CD4-positive, alpha-beta T cell treated with Interleukin-21 for 1 hour (primary cell): ENCODE data around the gene ITGA7.
"Not testable (repeated sequence)": the region's sequence is repeated elsewhere in the genome, so short reads cannot be mapped to it uniquely, and the experiment has no call there.

ENCODE experiments used
- DNase-seq: peaks from one replicate; pipeline ENCODE4 v3.0.0-alpha.2; 2020

The ITGA7 gene

DNA sequence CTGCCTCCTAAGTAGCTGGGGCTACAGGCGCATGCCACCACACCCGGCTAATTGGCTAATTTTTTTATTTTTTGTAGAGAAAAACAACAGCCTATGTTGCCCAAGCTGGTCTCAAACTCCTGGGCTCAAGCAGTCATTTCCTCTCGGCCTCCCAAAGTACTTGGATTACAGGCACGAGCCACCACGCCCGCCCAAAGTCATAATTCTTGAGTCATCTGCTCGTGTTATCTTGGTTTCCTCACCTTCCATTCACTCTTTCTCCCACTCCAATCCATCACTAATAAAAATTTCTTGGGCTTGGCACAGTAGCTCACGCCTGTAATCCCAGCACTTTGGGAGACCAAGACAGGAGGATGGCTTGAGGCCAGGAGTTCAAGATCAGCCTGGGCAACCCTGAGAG is 32.0 kb downstream of the ITGA7 start:
- DNase-seq, result no peak

DNA sequence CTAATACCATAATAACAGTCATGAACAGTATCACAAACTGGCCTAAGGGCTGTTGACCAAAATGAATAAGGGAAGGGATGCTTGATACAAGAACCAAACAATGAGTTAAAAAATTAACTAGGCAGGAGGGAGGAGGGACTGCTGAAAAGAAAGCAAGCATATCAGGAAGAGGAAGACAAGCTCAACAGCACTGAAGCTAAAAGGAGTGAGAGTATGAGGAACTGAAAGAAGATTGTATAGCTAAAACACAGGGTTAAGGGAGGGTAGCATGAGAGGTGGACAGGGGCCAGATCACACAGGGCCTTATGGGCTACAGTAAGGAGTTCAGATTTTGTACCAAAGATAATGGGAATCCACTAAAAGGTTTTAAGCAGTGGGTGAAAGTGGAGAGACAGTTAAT is 34.1 kb downstream of the ITGA7 start:
- DNase-seq, result no peak

DNA sequence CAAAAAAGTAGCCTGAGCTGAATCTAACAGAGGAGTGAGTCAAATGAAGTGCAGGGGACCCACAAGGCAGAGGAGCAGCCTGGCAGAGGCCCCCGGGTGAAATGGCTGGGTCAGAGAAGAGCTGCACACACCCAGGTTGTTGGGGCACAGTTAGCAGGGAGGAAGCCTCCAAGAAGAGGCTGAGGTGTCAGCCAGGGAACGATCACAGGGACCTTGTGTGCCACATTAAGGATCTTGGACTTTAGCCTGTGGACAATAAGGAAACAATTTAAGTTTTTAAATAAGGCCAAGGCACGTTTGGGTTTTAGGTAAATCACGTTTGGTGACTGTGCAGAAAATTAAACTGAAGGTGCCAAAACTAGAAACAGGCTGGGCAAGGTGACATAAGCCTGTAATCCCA is 36.0 kb downstream of the ITGA7 start:
- no peak for DNase-seq

DNA sequence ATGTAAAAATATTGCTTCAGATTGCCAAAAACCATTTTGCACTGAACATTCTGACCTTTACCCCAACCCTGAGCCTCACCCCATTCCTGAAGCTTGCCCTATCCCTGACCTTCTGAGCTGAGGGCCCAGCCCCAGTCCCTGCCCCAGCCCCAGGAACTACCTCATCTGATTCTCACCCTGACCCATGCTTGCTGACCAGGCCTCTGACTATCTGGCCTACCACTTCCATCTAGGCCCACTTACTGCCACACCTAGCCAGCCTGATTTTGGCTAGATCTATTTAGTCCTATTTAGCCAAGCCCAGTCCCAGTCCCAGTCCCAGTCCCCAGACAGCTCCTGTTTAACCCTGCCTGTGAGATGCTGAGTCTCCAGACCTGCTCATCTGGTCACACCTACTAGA is 37.4 kb downstream of the ITGA7 start:
- DNase-seq, result no peak

DNA sequence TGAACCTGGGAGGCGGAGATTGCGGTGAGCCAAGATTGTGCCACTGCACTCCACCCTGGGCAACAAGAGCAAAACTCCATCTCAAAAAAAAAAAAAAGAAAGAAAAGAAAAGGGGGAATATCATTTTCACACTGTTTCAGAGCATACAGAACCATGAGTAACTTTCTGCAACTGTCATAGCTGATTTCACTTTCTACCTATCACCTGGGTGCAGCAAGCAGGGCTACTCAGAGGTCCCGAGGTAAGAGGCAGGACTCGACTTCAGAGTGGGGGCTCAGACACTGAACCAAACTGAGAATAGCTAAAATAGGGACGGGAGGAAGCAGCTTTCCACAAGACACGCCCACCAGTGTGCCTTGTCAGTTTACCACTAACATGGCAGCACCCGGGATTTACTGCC is 41.2 kb downstream of the ITGA7 start:
- no peak for DNase-seq

DNA sequence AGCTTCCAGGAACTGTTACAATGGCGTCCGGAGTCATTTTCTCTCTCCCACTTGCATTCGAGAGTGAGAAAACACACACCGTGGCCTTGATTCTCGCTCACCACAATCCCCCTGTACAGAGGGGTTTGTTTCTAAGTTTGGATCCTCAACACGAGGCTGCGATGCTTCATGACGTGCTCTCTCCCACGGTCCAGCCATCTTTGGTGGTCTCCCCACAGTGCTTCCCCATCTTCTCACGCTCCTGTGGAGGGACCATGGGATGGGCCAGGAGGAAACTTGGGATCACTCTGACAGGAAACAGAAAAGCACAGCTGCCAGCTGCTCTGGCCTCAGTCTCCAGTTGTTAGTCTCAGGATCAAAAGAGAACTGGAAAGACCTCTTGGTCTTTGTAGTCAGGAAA is 42.9 kb downstream of the ITGA7 start:
- no peak for DNase-seq

DNA sequence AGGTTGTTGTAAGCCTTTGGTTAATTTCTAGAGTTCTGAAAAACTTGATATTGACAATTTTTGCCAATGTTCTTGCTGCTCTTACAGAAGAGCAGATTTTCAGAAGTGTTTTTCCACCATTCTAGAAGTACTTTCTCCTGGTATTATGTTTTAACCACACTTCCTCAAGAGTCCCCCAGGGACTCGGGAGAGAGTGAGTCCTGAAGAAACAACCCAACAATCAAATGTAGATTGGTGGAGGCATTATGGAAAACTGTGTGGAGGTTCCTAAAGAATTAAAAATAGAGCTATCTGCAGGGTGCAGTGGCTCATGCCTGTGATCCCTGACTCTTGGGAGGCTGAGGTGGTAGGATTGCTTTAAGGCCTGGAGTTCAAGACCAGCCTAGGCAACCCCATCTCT is 44.3 kb downstream of the ITGA7 start:
- DNase-seq, result no peak

GRCh38 chr12:55659486-55660385 is 48.0 kb downstream of the ITGA7 start:
- DNase-seq, result peak; percentile 21

DNA sequence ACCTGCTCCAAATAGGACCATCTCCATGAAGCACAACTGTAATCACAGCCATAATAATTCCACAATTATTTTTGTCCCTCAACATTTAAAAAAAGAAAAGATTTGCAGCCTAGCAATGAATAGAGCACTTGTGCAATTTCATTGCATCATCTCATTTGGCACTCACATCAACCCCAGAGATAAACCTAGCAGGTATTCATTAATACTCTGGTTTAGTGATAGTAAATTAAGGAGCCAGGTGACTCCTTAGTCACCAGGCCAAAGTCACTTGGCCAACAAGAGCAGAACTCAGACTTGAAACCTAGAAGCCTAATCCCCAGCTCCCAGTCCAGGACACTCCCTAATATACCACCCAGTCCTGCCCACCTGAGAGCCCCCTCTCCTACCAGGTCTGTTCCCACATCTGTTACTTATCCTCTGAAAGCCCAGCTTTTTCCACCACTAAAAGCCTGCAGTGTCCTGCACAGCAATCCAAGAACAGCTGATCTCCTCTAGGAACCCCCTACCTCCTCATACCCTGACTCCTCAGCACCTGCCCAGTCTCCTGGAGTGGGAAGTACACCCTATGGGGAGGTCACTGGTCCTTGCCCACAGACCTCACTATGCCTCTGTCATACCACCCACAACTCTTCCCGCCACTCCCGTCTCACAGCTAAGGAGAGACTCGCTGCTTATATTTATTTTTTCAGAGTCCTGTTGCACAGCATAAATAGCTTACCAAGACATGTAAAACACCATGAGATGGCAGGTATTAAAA is 48.9 kb downstream of the ITGA7 start:
- DNase-seq, result no peak

DNA sequence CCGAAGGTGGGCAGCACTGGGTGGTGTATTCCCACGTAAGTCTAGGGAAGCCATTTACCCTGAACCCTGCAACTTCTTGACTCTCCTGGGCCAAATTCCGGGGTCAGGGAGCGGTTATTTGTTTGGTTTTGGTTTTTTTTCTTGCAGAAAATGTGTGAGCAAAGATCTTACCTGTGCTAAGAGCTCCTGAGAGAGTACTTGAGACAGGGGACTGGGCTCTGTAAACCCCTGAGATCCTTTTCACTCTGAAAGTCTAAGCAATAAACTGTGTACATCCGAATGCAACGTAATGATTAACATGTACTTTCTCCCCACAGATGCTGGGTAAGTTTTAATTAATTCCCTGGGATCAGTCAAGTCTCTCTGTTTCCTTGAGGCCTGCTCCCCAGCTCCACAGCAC is 49.5 kb downstream of the ITGA7 start:
- no peak for DNase-seq

- DNase-seq, result no peak
These were observed 50.5 kb downstream of the ITGA7 start for GRCh38 chr12:55657212-55657611.

GRCh38 chr12:55654511-55655214 is 53.0 kb downstream of the ITGA7 start:
- DNase-seq, result no peak

GRCh38 chr12:55653031-55653430 is 54.7 kb downstream of the ITGA7 start:
- no peak for DNase-seq

DNA sequence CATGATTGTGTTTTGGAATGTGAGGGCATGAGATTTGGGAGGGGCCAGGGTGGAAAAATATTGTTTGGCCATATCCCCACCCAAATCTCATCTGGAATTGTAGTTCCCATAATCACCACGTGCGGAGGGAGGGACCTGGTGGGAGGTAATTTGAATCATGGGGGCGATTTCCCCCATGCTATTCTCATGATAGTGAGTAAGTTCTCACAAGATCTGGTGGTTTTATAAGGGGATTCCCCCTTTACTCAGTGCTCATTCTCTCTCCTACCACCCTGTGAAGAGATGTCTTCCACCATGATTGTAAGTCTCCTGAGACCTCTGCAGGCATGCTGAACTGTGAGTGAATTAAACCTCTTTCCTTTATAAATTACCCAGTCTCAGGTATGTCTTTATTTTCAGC is 55.4 kb downstream of the ITGA7 start:
- peak; percentile 5 for DNase-seq

DNA sequence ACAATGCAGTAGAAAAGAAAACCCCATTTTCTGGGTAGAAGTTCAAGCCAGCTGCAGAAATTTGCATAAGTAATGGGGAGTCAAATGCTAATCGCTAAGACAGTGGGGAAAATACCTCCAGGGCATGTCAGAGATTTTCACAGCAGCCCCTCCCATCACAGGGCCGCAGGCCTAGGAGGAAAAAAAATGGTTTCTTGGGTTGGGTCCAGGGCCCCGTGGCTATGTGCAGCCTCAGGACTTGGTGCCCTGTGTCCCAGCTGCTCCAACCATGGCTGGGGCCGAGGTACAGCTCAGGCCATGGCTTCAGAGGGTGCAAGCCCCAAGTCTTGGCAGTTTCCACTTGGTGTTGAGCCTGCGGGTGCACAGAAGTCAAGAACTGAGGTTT is 56.4 kb downstream of the ITGA7 start:
- DNase-seq, result no peak

DNA sequence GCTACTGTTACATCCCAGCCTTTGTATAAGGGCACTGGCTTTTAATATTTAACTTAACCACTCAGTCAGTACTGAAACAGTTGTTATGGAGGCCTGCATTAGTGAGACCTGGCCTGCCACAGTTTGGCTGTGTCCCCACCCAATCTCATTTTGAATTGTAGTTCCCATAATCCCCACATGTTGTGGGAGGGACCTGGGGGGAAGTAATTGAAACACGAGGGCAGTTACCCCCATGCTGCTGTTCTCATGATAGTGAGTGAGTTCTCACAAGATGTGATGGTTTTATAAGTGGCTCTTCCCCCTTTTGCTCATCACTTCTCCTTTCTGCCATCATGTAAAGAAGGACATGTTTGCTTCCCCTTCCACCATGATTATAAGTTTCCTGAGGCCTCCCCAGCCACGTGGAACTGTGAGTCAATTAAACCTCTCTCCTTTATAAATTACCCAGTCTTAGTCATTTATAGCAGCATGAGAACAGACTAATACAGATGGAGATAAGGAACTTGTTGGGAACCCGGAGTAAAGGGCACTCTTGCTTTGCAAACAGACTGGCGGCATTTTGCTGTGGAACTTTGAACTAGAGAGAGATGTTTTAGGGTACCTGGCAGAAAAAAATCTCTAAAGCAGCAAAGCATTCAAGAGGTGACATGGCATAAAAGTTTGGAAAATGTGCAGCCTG is 56.9 kb downstream of the ITGA7 start:
- DNase-seq, result not testable (repeated sequence)

DNA sequence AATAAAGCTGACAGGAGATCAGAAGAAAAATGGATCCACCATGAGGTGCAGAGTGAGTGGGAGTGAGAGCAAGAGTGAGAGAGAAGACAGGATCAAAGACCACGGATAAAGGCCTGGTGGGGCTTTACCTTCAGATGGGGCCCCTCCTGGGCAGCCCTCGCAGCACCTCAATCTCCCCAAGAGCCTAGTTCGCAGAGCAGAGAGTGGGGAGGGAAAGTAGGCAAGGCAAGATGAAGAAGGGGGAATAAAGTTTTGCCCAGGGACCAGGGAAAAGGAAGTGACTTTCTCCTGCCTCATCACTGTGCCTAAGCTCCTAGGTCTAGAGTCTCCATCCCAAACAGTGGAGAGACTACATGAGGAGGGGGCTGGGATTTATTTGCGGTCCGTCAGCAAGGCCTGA is 60.7 kb downstream of the ITGA7 start:
- no peak for DNase-seq

DNA sequence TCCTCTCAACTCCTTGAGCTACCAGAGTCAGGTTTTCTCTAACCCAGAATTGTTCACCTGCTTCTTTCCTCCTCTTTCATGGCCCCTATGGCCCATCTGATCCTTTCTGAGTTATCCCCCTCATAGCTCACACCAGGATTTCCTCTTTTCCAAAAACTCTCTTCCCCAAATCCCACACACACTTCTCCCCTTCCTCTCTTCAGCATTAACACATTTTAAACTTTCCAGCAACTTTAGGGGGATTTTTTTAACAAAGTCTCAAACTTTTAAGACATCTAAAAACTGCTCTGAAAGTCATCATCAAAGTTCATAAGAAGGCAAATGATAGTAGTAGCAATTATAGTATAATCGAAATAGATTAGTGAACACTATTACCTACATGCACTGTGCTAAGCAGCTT is 63.1 kb downstream of the ITGA7 start:
- no peak for DNase-seq

DNA sequence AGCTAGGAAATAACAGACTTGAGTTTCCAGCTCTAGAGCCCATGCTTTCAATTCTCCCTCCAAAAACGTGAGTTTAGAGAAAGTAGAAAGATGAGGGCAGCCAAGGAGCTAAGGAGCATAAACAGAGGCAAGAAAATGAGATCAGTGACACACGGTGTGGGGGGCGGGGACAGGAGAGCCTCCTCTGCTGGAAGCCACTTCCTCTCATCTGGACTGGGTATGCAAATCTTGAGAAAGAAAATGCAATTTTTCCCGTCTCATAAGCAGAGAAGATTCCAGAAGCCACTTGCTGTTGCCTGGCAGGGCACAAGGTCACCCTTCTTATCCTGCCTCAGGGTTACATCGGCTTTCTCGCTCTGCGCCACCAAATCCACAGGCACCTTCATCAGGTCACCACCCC is 65.0 kb downstream of the ITGA7 start:
- DNase-seq, result no peak

- DNase-seq, result peak; percentile 8
These were observed 65.4 kb downstream of the ITGA7 start for GRCh38 chr12:55642267-55642666.

- DNase-seq, result no peak
These were observed 66.1 kb downstream of the ITGA7 start for GRCh38 chr12:55641595-55641994.

DNA sequence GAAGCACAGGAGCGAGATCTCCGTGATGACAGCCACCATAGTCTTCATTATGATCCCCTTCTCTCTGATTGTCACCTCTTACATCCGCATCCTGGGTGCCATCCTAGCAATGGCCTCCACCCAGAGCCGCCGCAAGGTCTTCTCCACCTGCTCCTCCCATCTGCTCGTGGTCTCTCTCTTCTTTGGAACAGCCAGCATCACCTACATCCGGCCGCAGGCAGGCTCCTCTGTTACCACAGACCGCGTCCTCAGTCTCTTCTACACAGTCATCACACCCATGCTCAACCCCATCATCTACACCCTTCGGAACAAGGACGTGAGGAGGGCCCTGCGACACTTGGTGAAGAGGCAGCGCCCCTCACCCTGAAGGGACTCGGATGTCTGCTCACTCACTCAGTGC is 70.2 kb downstream of the ITGA7 start:
- peak; percentile 42 for DNase-seq

DNA sequence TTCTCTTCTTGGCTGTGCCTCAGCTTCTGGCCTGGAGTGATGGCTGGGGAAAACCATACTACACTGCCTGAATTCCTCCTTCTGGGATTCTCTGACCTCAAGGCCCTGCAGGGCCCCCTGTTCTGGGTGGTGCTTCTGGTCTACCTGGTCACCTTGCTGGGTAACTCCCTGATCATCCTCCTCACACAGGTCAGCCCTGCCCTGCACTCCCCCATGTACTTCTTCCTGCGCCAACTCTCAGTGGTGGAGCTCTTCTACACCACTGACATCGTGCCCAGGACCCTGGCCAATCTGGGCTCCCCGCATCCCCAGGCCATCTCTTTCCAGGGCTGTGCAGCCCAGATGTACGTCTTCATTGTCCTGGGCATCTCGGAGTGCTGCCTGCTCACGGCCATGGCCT is 70.9 kb downstream of the ITGA7 start, which contains the start of gene OR10P1:
OR10P1 (plus strand) TSS at position 40 of the 400 bp plus-strand sequence; CDS start at position 40, 0 bp downstream.
- DNase-seq, result no peak
